NCI-H2227 treated with DMSO at 0.1 percent for 48 hours (cell line): Measurements from ENCODE around the gene LRRC72.

Experiments
- DNase-seq: peaks from one replicate; lab custom pipeline; 2025; lab: John Stamatoyannopoulos, UW

The LRRC72 gene

GRCh38 chr7:16630654-16631053 lies 104.0 kb downstream of the LRRC72 start:
- no peak for DNase-seq
